ENCODE results near the gene TRIM44.

GRCh38 chr11:35783809-35784208 lies 121.2 kb downstream of the TRIM44 start:
- TF ChIP-seq SUZ12 (IDR thresholded peaks at IDR 0.05; ENCODE audit: extremely low read depth, insufficient read depth, insufficient read length): no peak
- TF ChIP-seq ZNF274 (IDR thresholded peaks at IDR 0.05; ENCODE audit: low read depth, low read length): no peak

Measured in NT2/D1 (cell line).